ENCODE results near the gene GABRB2. TPM values are rescaled to one million over a fixed set of nuclear protein-coding genes. Genes with fewer than 3 reads are reported as not detected.

Gene GABRB2
- total RNA-seq, 1 experiment from 2014 or later, result not detected

- Mint-ChIP-seq H3K4me3 (ENCODE audit: unreplicated experiment) (no peak overlapping the region), H3K4me1 (ENCODE audit: insufficient read depth, unreplicated experiment) (peaks cover 6% of the 10 kb centered on the region), H3K9me3 (ENCODE audit: unreplicated experiment) (peaks cover 2% of the 10 kb centered on the region), H3K27ac (ENCODE audit: low read depth, unreplicated experiment) (no peak overlapping the region), H3K36me3 (ENCODE audit: insufficient read depth, unreplicated experiment) (no peaks in the 10 kb centered on the region), H3K27me3 (ENCODE audit: insufficient read depth, unreplicated experiment) (no peaks in the 10 kb centered on the region)
- DNase-seq (ENCODE audit: unreplicated experiment), result no peak
- CTCF ChIA-PET, result interaction anchor here (0.6 kb wide), 1 partner anchor 777 kb away, joined by 3 read pairs; no protein-coding TSS in a partner anchor
- BruUV-seq (replicated peaks), result no TSS peak
- POLR2A ChIA-PET, result no interaction called here
- no peak for TF ChIP-seq CTCF (IDR thresholded peaks at IDR 0.05; ENCODE audit: unreplicated experiment)
- intact Hi-C loops (cut with micrococcal nuclease), result no loop called here
Measured at GRCh38 chr5:161287436-161287835, 259.1 kb downstream of the GABRB2 start.

GRCh38 chr5:161286066-161286655, 260.4 kb downstream of the GABRB2 start:
- DNase-seq (ENCODE audit: unreplicated experiment), result no peak
- H3K9me3 Mint-ChIP-seq (ENCODE audit: unreplicated experiment), result peaks cover 7% of the 10 kb centered on the region
- intact Hi-C loops (cut with micrococcal nuclease), result no loop called here
- BruUV-seq (replicated peaks), result no TSS peak
- no peaks in the 10 kb centered on the region for H3K27me3 Mint-ChIP-seq (ENCODE audit: insufficient read depth, unreplicated experiment)
- peaks cover 6% of the 10 kb centered on the region for H3K4me1 Mint-ChIP-seq (ENCODE audit: insufficient read depth, unreplicated experiment)
- TF ChIP-seq CTCF (IDR thresholded peaks at IDR 0.05; ENCODE audit: unreplicated experiment), result no peak
- no peak overlapping the region for H3K4me3 Mint-ChIP-seq (ENCODE audit: unreplicated experiment)
- H3K36me3 Mint-ChIP-seq (ENCODE audit: insufficient read depth, unreplicated experiment), result no peaks in the 10 kb centered on the region
- H3K27ac Mint-ChIP-seq (ENCODE audit: low read depth, unreplicated experiment), result no peak overlapping the region
- ChIA-PET POLR2A (no interaction called here), CTCF (interaction anchor here (0.6 kb wide), 1 partner anchor 63 kb away, joined by 3 read pairs; no protein-coding TSS in a partner anchor)

GRCh38 chr5:161284445-161284844, 262.1 kb downstream of the GABRB2 start:
- intact Hi-C loops (cut with micrococcal nuclease), result no loop called here
- Mint-ChIP-seq H3K4me3 (ENCODE audit: unreplicated experiment) (no peak overlapping the region), H3K36me3 (ENCODE audit: insufficient read depth, unreplicated experiment) (no peaks in the 10 kb centered on the region), H3K9me3 (ENCODE audit: unreplicated experiment) (peaks cover 7% of the 10 kb centered on the region), H3K27me3 (ENCODE audit: insufficient read depth, unreplicated experiment) (no peaks in the 10 kb centered on the region), H3K4me1 (ENCODE audit: insufficient read depth, unreplicated experiment) (peaks cover 6% of the 10 kb centered on the region), H3K27ac (ENCODE audit: low read depth, unreplicated experiment) (no peak overlapping the region)
- no peak for DNase-seq (ENCODE audit: unreplicated experiment)
- BruUV-seq (replicated peaks), result no TSS peak
- ChIA-PET POLR2A (no interaction called here), CTCF (interaction anchor here (0.6 to 1.6 kb wide), 3 partner anchors 10 to 65 kb away, joined by 3 read pairs; no protein-coding TSS in a partner anchor)
- TF ChIP-seq CTCF (IDR thresholded peaks at IDR 0.05; ENCODE audit: unreplicated experiment), result no peak

GRCh38 chr5:161283296-161283695, 263.2 kb downstream of the GABRB2 start:
- no TSS peak for BruUV-seq (replicated peaks)
- H3K27me3 Mint-ChIP-seq (ENCODE audit: insufficient read depth, unreplicated experiment), result no peaks in the 10 kb centered on the region
- DNase-seq (ENCODE audit: unreplicated experiment), result no peak
- H3K36me3 Mint-ChIP-seq (ENCODE audit: insufficient read depth, unreplicated experiment), result no peaks in the 10 kb centered on the region
- TF ChIP-seq CTCF (IDR thresholded peaks at IDR 0.05; ENCODE audit: unreplicated experiment), result no peak
- POLR2A ChIA-PET, result no interaction called here
- H3K4me1 Mint-ChIP-seq (ENCODE audit: insufficient read depth, unreplicated experiment), result peaks cover 6% of the 10 kb centered on the region
- no peak overlapping the region for H3K4me3 Mint-ChIP-seq (ENCODE audit: unreplicated experiment)
- H3K9me3 Mint-ChIP-seq (ENCODE audit: unreplicated experiment), result peaks cover 7% of the 10 kb centered on the region
- CTCF ChIA-PET, result no interaction called here
- intact Hi-C loops (cut with micrococcal nuclease), result no loop called here
- no peak overlapping the region for H3K27ac Mint-ChIP-seq (ENCODE audit: low read depth, unreplicated experiment)
